Hepatocyte (in vitro differentiated cells): Measurements from ENCODE around the gene SCAPER.

Experiments
- EZH2 ChIP-seq: fragments of 200-600 bp; sonication (generic); IDR thresholded peaks from 2 replicates; pipeline ENCODE4 v1.6.1; 2016; ENCODE audit warnings: antibody characterized with exemption, mild to moderate bottlenecking, borderline replicate concordance
- EZH2phosphoT487 ChIP-seq: fragments of 200-600 bp; sonication (generic); IDR thresholded peaks from one replicate; pipeline ENCODE4 v1.6.1; 2018; ENCODE audit warnings: antibody characterized with exemption, mild to moderate bottlenecking, low read depth, moderate library complexity; ENCODE audit not compliant: unreplicated experiment, severe bottlenecking
- TF ChIP-seq, protein P1 (sequence below): fragments of 200-600 bp; sonication (generic); IDR thresholded peaks from 2 replicates; pipeline ENCODE4 v1.5.1; 2016; ENCODE audit warnings: antibody characterized with exemption, mild to moderate bottlenecking; ENCODE audit not compliant: poor library complexity

DNA sequence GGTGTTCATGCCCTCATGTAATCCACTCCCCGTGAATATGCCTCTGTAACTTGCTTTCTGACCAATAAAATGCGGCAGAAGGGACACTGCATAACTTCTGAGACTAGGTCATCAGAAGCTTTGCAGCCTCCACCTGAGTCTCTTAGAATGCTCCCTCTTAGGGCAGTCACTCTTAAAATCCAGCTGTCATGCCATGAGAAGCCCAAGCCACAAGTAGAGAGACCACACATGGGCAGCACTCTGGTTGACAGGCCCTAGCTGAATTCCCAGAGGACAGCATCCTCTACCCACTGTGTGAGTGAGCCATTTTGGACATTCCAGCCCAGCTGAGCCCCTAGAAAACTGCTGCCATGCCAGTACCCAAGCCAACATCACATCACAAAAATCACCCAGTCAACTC lies 41.4 kb downstream of the SCAPER start:
- TF ChIP-seq, protein P1, sequence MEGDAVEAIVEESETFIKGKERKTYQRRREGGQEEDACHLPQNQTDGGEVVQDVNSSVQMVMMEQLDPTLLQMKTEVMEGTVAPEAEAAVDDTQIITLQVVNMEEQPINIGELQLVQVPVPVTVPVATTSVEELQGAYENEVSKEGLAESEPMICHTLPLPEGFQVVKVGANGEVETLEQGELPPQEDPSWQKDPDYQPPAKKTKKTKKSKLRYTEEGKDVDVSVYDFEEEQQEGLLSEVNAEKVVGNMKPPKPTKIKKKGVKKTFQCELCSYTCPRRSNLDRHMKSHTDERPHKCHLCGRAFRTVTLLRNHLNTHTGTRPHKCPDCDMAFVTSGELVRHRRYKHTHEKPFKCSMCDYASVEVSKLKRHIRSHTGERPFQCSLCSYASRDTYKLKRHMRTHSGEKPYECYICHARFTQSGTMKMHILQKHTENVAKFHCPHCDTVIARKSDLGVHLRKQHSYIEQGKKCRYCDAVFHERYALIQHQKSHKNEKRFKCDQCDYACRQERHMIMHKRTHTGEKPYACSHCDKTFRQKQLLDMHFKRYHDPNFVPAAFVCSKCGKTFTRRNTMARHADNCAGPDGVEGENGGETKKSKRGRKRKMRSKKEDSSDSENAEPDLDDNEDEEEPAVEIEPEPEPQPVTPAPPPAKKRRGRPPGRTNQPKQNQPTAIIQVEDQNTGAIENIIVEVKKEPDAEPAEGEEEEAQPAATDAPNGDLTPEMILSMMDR, result no peak
- TF ChIP-seq EZH2 (no peak), EZH2phosphoT487 (no peak)
